K562 (cell line): ENCODE results near the gene CGN. TPM values are rescaled to one million over a fixed set of nuclear protein-coding genes. Genes with fewer than 3 reads are reported as not detected.

Experiments
- ATAC-seq: fragments of 200-7000 bp; cut with Tn5 transposase; 3 replicates; pipeline ENCODE4 v1.9.1; 2020; ENCODE audit warnings: moderate library complexity
- BruUV-seq: library from RNA; stranded (reverse); fragments of 400-500 nt; replicated peaks from 2 replicates; lab custom pipeline; 2021; lab: Mats Ljungman, UMichigan
- CTCF ChIA-PET: fragments of 300-600 bp; formaldehyde crosslinking; extraction: SDS; loops from one replicate; lab custom pipeline; 2021; ENCODE audit warnings: low intra/inter-chr PET ratio; lab: Yijun Ruan, JAX
- POLR2A ChIA-PET: fragments of 300-600, 350-650 bp; sonication (Branson Sonifier 250); formaldehyde crosslinking; extraction: SDS; loops from one replicate; lab custom pipeline; 2021; ENCODE audit warnings: antibody characterized with exemption, inconsistent platforms; lab: Yijun Ruan, JAX
- DNase-seq, 4 experiments: peaks; one replicate each; pipeline versions ENCODE4 v3.0.0 to v3.0.0-alpha.2; 2011 to 2018; ENCODE audit warnings: low spot score in 3 of 4, mixed read lengths in 3 of 4; ENCODE audit errors: extremely low read depth in 1 of 4
- FAIRE-seq: peaks from 2 replicates; lab custom pipeline; 2011; peaks lifted over from hg19 to GRCh38; lab: Jason Lieb, UNC
- H2AFZ ChIP-seq: 2 replicates; pipeline ENCODE4 v1.6.0; 2011; ENCODE audit warnings: low read depth, low read length, control low read depth, inconsistent platforms
- H3K27ac ChIP-seq: fragments of 200-600 bp; 3 replicates; pipeline ENCODE4 v1.8.0; 2011; ENCODE audit warnings: low read depth, mild to moderate bottlenecking, control low read depth, inconsistent platforms, low read length, moderate library complexity, mixed read lengths; ENCODE audit errors: extremely low read depth
- H3K27me3 ChIP-seq, 2 experiments: fragments of 300-600 bp in 1 of 2; 2 replicates in 1 of 2; 3 replicates in 1 of 2; pipeline versions ENCODE4 v1.6.0 to v1.8.0; 2011; ENCODE audit warnings: inconsistent platforms in 2 of 2, low read length in 2 of 2, mild to moderate bottlenecking in 1 of 2, mixed read lengths in 1 of 2, moderate library complexity in 1 of 2; ENCODE audit not compliant: control insufficient read depth in 2 of 2, insufficient read depth in 2 of 2
- H3K36me3 ChIP-seq: fragments of 300-600 bp; 3 replicates; pipeline ENCODE4 v1.8.0; 2011; ENCODE audit warnings: mild to moderate bottlenecking, low read length, inconsistent platforms; ENCODE audit not compliant: control insufficient read depth, insufficient read depth
- H3K4me1 ChIP-seq, 2 experiments: fragments of 200-600 bp in 1 of 2; replicated peaks in 1 of 2; 2 replicates in 1 of 2; 3 replicates in 1 of 2; pipeline versions ENCODE4 v1.5.1 to v1.8.0; 2011; ENCODE audit warnings: inconsistent platforms in 2 of 2, low read length in 2 of 2, mild to moderate bottlenecking in 1 of 2, mixed read lengths in 1 of 2, moderate library complexity in 1 of 2; ENCODE audit not compliant: control insufficient read depth in 2 of 2, insufficient read depth in 2 of 2
- H3K4me2 ChIP-seq: 2 replicates; pipeline ENCODE4 v1.6.1; 2011; ENCODE audit warnings: low read length, control low read depth, inconsistent platforms, mixed read lengths; ENCODE audit not compliant: insufficient read depth
- H3K4me3 ChIP-seq: fragments of 200-600 bp; sonication (generic), shearing (Covaris generic); 2 replicates; pipeline ENCODE4 v1.5.1; 2016; ENCODE audit warnings: control low read depth, inconsistent platforms
- H3K79me2 ChIP-seq: fragments of 200-600 bp; 3 replicates; pipeline ENCODE4 v1.8.0; 2011; ENCODE audit warnings: low read length, inconsistent platforms; ENCODE audit not compliant: control insufficient read depth, insufficient read depth
- H3K9ac ChIP-seq, 2 experiments: 2 replicates each; pipeline versions ENCODE4 v1.6.0 to v1.6.1; 2011; ENCODE audit warnings: low read depth in 2 of 2, low read length in 2 of 2, control low read depth in 1 of 2, inconsistent platforms in 1 of 2, mild to moderate bottlenecking in 1 of 2, mixed read lengths in 1 of 2; ENCODE audit not compliant: insufficient read depth in 1 of 2
- H3K9me1 ChIP-seq: one replicate; pipeline ENCODE4 v1.6.0; 2011; ENCODE audit warnings: inconsistent platforms, mild to moderate bottlenecking, low read length, moderate library complexity; ENCODE audit not compliant: control insufficient read depth, insufficient read depth
- H3K9me3 ChIP-seq: replicated peaks from 2 replicates; pipeline ENCODE4 v1.5.1; 2011; ENCODE audit warnings: low read depth, low read length, inconsistent platforms; ENCODE audit not compliant: control insufficient read depth, insufficient read depth
- H4K20me1 ChIP-seq: replicated peaks from 2 replicates; pipeline ENCODE4 v1.6.1; 2011; ENCODE audit warnings: low read length, inconsistent platforms, mixed read lengths; ENCODE audit not compliant: control insufficient read depth, insufficient read depth
- GATA2 ChIP-seq: sonication (generic); formaldehyde crosslinking; IDR thresholded peaks from 2 replicates; pipeline ENCODE4 v1.4.0; 2020; ENCODE audit warnings: mild to moderate bottlenecking, missing genetic modification reagents
- MYNN ChIP-seq, 2 experiments: sonication (generic); formaldehyde crosslinking in 1 of 2; IDR thresholded peaks; 2 replicates each; pipeline versions ENCODE4 v1.5.0 to v1.6.1; 2016 to 2020; ENCODE audit warnings: antibody characterized with exemption in 1 of 2, missing genetic modification reagents in 1 of 2
- NFATC3 ChIP-seq: fragments of 450-650 bp; IDR thresholded peaks from 2 replicates; pipeline ENCODE4 v1.6.1; 2017; ENCODE audit warnings: mild to moderate bottlenecking
- YBX1 ChIP-seq: fragments of 450-650 bp; IDR thresholded peaks from 2 replicates; pipeline ENCODE4 v1.7.1; 2016; ENCODE audit warnings: mild to moderate bottlenecking
- ZNF277 ChIP-seq: fragments of 250-450 bp; sonication (Bioruptor Pico); IDR thresholded peaks from 2 replicates; pipeline ENCODE4 v1.8.0; 2022; ENCODE audit warnings: inconsistent platforms, mild to moderate bottlenecking, moderate library complexity, borderline replicate concordance
- ZNF518B ChIP-seq: fragments of 250-450 bp; sonication (Bioruptor Pico); IDR thresholded peaks from 2 replicates; pipeline ENCODE4 v1.5.0; 2021; ENCODE audit warnings: mild to moderate bottlenecking, moderate library complexity
- WGBS: fragments of 100-300 bp; shearing (Covaris generic); methylation state at CpG from one replicate; pipeline ENCODE4 v1.1.6; 2016; ENCODE audit warnings: low coverage, mixed read lengths; ENCODE audit not compliant: insufficient coverage; ENCODE audit errors: missing lambda C conversion rate; 5-methylcytosine and 5-hydroxymethylcytosine counted together
- in situ Hi-C: fragments of 300-500 bp; cut with MboI; formaldehyde crosslinking; loops from 4 replicates; pipeline ENCODE4 v1.15.0; 2018; ENCODE audit warnings: inconsistent platforms, mixed read lengths
- intact Hi-C: fragments of 100-400 bp; cut with micrococcal nuclease; formaldehyde crosslinking; loops from 2 replicates; pipeline ENCODE4 v1.14.2; 2022
- polyA plus RNA-seq, 8 experiments: library from polyadenylated mRNA; depleted of rRNA in 4 of 8; stranded (reverse) in 5 of 8; unstranded in 3 of 8; fragments of >200 nt; fragmentation: Nextera tagmentation in 2 of 8; fragmentation: Illumina TruSeq in 1 of 8; extraction: Ambion mirVana in 2 of 8; extraction: Trizol in 1 of 8; gene quantifications; 2 replicates each; pipeline versions ENCODE4 v1.2.1 to v1.2.3, GENCODE V29; 2011 to 2014; ENCODE audit warnings: inconsistent platforms in 1 of 8, missing spikeins in 1 of 8
- total RNA-seq, 7 experiments: library from RNA; depleted of rRNA in 6 of 7; stranded (reverse); fragments of >200 nt in 6 of 7; fragmentation: Illumina TruSeq in 2 of 7; extraction: Trizol in 2 of 7; gene quantifications; 2 replicates each; pipeline versions ENCODE4 v1.2.1 to v1.2.3, GENCODE V29; 2011 to 2021; ENCODE audit warnings: low replicate concordance in 1 of 7

CGN gene
- total and polyA plus RNA-seq, 9 of the 15 experiments (the other 6 are each of a cell fraction or from before 2014, with no cell fraction given), result 0.03 to 1.4 (median 0.14) TPM; not detected in 2

DNA sequence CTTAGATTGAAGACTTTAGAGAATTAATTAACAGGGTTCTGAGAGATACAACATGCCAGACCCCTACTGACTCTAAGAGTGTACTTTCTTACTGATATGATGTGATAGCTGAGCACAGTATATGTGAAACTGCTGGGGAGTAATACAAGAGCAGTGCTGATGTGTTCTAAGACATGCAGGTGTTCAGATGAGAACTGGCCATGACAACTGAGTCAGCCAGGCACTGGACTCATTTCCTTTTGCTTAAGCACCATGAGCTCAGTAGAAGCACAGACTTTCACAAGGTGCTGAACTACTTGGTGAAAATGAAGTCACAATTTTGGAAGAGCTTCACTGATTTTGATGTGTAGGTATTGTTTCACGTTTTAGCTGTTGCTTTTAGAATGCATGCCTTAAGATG lies 36.0 kb upstream of the CGN start:
- WGBS, result 13% methylated on average over 1 of the region's 1 CpG
- peak; percentile 50 for ATAC-seq
- in situ Hi-C loops, result no loop called here
- no peak for FAIRE-seq
- H2AFZ ChIP-seq, result peak overlapping the region; percentile 37
- no peak overlapping the region for H3K4me2 ChIP-seq
- no peak overlapping the region for H3K9ac ChIP-seq
- ChIA-PET CTCF (no interaction called here), POLR2A (interaction anchor here (0.7 to 2.8 kb wide), 7 partner anchors 9 to 164 kb away, joined by 3 to 13 read pairs (median 3); partner anchors contain the start of gene POGZ)
- H3K27me3 ChIP-seq, result no peaks in the 10 kb centered on the region
- DNase-seq, result no peak
- H3K27ac ChIP-seq, result no peak overlapping the region
- TF ChIP-seq ZNF277 (no peak), ZNF518B (no peak), NFATC3 (no peak), MYNN (IDR thresholded peaks at IDR 0.05) (no peak), MYNN (CRISPR knock-in tag; IDR thresholded peaks at IDR 0.05) (no peak), YBX1 (no peak), GATA2 (CRISPR knock-in tag) (no peak)
- intact Hi-C loops, result no loop called here
- H3K9me3 ChIP-seq, result no peaks in the 10 kb centered on the region
- no peaks in the 10 kb centered on the region for H4K20me1 ChIP-seq
- no peaks in the 10 kb centered on the region for H3K79me2 ChIP-seq
- no peak overlapping the region for H3K4me3 ChIP-seq
- no peaks in the 10 kb centered on the region for H3K9me1 ChIP-seq
- peaks cover 5 to 7% of the 10 kb centered on the region in 2 experiments; a peak in 3 of 5 replicates for H3K4me1 ChIP-seq
- BruUV-seq, result no TSS peak
- no peaks in the 10 kb centered on the region for H3K36me3 ChIP-seq
